ENCODE results near the gene TMEM151B.

TMEM151B gene

GRCh38 chr6:44275271-44275748 is 5.1 kb downstream of the TMEM151B start:
- in situ Hi-C loops (cut with MboI; ENCODE audit: low pct_unique_long_range_greater_than_20kb, low sequenced_read_pairs, unreplicated experiment): no loop called here
- DNase-seq (ENCODE audit: low spot score): no peak
- TF ChIP-seq, protein P1, sequence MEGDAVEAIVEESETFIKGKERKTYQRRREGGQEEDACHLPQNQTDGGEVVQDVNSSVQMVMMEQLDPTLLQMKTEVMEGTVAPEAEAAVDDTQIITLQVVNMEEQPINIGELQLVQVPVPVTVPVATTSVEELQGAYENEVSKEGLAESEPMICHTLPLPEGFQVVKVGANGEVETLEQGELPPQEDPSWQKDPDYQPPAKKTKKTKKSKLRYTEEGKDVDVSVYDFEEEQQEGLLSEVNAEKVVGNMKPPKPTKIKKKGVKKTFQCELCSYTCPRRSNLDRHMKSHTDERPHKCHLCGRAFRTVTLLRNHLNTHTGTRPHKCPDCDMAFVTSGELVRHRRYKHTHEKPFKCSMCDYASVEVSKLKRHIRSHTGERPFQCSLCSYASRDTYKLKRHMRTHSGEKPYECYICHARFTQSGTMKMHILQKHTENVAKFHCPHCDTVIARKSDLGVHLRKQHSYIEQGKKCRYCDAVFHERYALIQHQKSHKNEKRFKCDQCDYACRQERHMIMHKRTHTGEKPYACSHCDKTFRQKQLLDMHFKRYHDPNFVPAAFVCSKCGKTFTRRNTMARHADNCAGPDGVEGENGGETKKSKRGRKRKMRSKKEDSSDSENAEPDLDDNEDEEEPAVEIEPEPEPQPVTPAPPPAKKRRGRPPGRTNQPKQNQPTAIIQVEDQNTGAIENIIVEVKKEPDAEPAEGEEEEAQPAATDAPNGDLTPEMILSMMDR (IDR thresholded peaks at IDR 0.05; ENCODE audit: extremely low read depth, insufficient read depth, missing control alignments): no peak

DNA sequence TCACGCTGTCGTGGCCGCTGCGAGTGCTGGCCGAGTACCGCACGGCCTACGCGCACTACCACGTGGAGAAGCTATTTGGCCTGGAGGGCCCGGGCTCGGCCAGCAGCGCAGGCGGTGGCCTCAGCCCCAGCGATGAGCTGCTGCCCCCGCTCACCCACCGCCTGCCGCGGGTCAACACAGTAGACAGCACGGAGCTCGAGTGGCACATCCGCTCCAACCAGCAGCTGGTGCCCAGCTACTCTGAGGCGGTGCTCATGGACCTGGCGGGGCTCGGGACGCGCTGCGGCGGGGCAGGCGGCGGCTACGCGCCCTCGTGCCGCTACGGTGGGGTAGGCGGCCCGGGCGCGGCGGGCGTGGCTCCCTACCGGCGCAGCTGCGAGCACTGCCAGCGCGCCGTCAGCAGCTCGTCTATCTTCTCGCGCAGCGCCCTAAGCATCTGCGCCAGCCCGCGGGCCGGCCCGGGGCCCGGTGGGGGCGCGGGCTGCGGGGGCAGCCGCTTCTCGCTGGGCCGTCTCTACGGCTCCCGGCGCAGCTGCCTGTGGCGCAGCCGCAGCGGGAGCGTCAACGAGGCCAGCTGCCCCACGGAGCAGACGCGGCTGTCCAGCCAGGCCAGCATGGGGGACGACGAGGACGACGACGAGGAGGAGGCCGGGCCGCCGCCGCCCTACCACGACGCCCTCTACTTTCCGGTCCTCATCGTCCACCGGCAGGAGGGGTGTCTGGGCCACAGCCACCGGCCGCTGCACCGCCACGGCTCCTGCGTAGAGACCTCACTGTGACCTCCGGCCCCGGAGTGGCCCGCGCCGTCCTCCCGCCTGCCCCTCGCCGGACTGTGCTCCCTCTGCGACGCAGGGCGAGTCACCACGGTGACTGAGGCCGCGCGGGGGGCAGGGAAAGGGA is 5.7 kb downstream of the TMEM151B start:
- no peak for DNase-seq (ENCODE audit: low spot score)
- TF ChIP-seq, protein P1 (IDR thresholded peaks at IDR 0.05; ENCODE audit: extremely low read depth, insufficient read depth, missing control alignments): no peak
- in situ Hi-C loops (cut with MboI; ENCODE audit: low pct_unique_long_range_greater_than_20kb, low sequenced_read_pairs, unreplicated experiment): no loop called here

- TF ChIP-seq, protein P1 (IDR thresholded peaks at IDR 0.05; ENCODE audit: extremely low read depth, insufficient read depth, missing control alignments): no peak
- in situ Hi-C loops (cut with MboI; ENCODE audit: low pct_unique_long_range_greater_than_20kb, low sequenced_read_pairs, unreplicated experiment): no loop called here
- no peak for DNase-seq (ENCODE audit: low spot score)
These were observed 6.7 kb downstream of the TMEM151B start for GRCh38 chr6:44276667-44277640.

DNA sequence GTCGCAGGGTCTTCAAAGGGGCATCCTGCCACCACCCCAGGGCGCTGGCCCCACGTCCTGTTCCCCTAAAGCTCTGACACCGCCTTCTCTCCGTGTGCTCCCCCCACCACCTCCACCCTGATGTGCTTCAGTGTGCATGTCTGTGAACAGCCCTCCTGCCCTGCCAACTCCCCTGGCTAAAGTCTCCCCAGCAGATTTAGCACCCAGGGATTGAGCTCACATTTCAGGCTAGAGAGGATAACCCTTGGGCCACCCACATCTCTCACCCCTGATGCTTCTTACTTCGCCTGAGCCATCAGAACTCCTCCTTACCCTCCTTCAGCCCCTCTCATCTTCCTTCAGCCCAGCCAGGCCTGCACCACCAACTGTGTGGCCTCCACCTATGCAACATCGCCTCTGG is 7.5 kb downstream of the TMEM151B start:
- no peak for DNase-seq (ENCODE audit: low spot score)
- in situ Hi-C loops (cut with MboI; ENCODE audit: low pct_unique_long_range_greater_than_20kb, low sequenced_read_pairs, unreplicated experiment): no loop called here
- TF ChIP-seq, protein P1 (IDR thresholded peaks at IDR 0.05; ENCODE audit: extremely low read depth, insufficient read depth, missing control alignments): no peak

GRCh38 chr6:44278315-44278714 is 8.1 kb downstream of the TMEM151B start:
- TF ChIP-seq, protein P1 (IDR thresholded peaks at IDR 0.05; ENCODE audit: extremely low read depth, insufficient read depth, missing control alignments): no peak
- no peak for DNase-seq (ENCODE audit: low spot score)
- in situ Hi-C loops (cut with MboI; ENCODE audit: low pct_unique_long_range_greater_than_20kb, low sequenced_read_pairs, unreplicated experiment): no loop called here

Measured in GM13977 (cell line).